MCF 10A (cell line): ENCODE data around the gene ZNF212. TPM values are rescaled to one million over a fixed set of nuclear protein-coding genes. Genes with fewer than 3 reads are reported as not detected.

ENCODE experiments used
- BruUV-seq: library from RNA; stranded (reverse); fragments of 400-500 nt; replicated peaks from 2 replicates; lab custom pipeline; 2021; lab: Mats Ljungman, UMichigan
- CTCF ChIA-PET: fragments of 300-600 bp; sonication (Branson Sonifier 250); formaldehyde crosslinking; extraction: SDS; loops from one replicate; lab custom pipeline; 2021; ENCODE audit warnings: antibody characterized with exemption, inconsistent platforms; lab: Yijun Ruan, JAX
- POLR2A ChIA-PET: fragments of 300-600, 350-650 bp; sonication (Branson Sonifier 250); formaldehyde crosslinking; extraction: SDS; loops from one replicate; lab custom pipeline; 2020; ENCODE audit warnings: antibody characterized with exemption, inconsistent platforms; lab: Yijun Ruan, JAX
- DNase-seq: peaks from one replicate; pipeline ENCODE4 v3.0.0-alpha.2; 2018; ENCODE audit not compliant: unreplicated experiment
- H3K27ac Mint-ChIP-seq: one replicate; pipeline ENCODE4 v1.8.0; 2022; ENCODE audit warnings: mild to moderate bottlenecking, low read depth, mixed read lengths; ENCODE audit not compliant: unreplicated experiment
- H3K27me3 Mint-ChIP-seq: one replicate; pipeline ENCODE4 v1.8.0; 2022; ENCODE audit warnings: mixed read lengths; ENCODE audit not compliant: insufficient read depth, unreplicated experiment
- H3K36me3 Mint-ChIP-seq: one replicate; pipeline ENCODE4 v1.8.0; 2022; ENCODE audit warnings: mild to moderate bottlenecking, moderate library complexity, mixed read lengths; ENCODE audit not compliant: insufficient read depth, unreplicated experiment
- H3K4me1 Mint-ChIP-seq: one replicate; pipeline ENCODE4 v1.8.0; 2022; ENCODE audit warnings: mixed read lengths; ENCODE audit not compliant: insufficient read depth, unreplicated experiment
- H3K4me3 Mint-ChIP-seq: one replicate; pipeline ENCODE4 v1.8.0; 2022; ENCODE audit warnings: mild to moderate bottlenecking, moderate library complexity, mixed read lengths; ENCODE audit not compliant: unreplicated experiment
- H3K9me3 Mint-ChIP-seq: one replicate; pipeline ENCODE4 v1.8.0; 2022; ENCODE audit warnings: mixed read lengths; ENCODE audit not compliant: unreplicated experiment
- CTCF ChIP-seq: fragments of 200-600 bp; IDR thresholded peaks from one replicate; pipeline ENCODE4 v1.8.0; 2022; ENCODE audit warnings: antibody characterized with exemption, mild to moderate bottlenecking; ENCODE audit not compliant: unreplicated experiment
- intact Hi-C: fragments of 100-400 bp; cut with micrococcal nuclease; formaldehyde crosslinking; loops from 2 replicates; pipeline ENCODE4 v1.14.1; 2022
- total RNA-seq: library from RNA; stranded (reverse); gene quantifications from 2 replicates; pipeline ENCODE4 v1.2.3, GENCODE V29; 2022

The ZNF212 gene
- total RNA-seq, 1 experiment from 2014 or later = 10.5 TPM

DNA sequence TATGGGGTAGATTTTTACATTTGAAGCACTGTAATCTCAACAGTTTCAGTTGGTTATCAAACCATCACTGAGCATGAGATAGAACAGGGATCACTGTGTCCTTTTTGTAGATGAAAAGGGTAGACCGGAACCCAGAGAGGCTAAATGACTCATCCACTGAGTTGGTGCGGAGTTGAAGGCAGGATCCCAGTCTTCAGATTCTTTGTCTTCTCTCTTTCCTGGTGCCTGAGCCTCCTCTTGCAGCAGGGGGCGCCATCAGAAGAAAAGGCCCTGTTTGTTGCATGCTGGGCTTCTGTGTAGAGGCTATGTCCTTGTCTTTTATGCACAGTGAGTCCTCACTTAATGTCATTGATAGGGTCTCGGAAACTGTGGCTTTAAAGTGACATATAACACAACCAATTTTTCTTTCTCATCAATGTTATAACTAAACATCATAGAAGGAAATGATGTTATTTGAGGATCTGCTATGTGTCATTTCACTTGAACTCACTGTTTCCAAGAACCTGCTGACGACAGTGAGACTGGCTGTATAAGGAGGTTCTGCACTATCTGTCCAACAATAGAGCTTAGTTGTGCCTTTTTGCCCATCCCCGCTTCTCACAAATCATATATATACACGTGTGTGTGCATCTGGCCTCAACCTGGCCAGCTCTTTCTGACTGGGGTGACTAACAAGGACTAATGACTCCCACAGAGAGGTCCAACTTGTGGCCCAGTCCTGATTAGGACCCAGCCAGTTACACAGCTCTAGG lies 29.8 kb upstream of the ZNF212 start:
- no peak overlapping the region for H3K27ac Mint-ChIP-seq
- H3K36me3 Mint-ChIP-seq = peaks cover 96% of the 10 kb centered on the region
- BruUV-seq = no TSS peak
- H3K27me3 Mint-ChIP-seq = no peaks in the 10 kb centered on the region
- no peaks in the 10 kb centered on the region for H3K9me3 Mint-ChIP-seq
- ChIA-PET POLR2A (interaction anchor here (1.2 kb wide), 1 partner anchor 14 kb away, joined by 4 read pairs; no protein-coding TSS in a partner anchor), CTCF (interaction anchor here (0.6 to 3.9 kb wide), 6 partner anchors 9 to 287 kb away, joined by 3 to 14 read pairs (median 4); partner anchors contain the start of gene ZNF282)
- H3K4me1 Mint-ChIP-seq = no peaks in the 10 kb centered on the region
- TF ChIP-seq CTCF = peak; percentile 34
- peak; percentile 70 for DNase-seq
- no peak overlapping the region for H3K4me3 Mint-ChIP-seq
- intact Hi-C loops = no loop called here

DNA sequence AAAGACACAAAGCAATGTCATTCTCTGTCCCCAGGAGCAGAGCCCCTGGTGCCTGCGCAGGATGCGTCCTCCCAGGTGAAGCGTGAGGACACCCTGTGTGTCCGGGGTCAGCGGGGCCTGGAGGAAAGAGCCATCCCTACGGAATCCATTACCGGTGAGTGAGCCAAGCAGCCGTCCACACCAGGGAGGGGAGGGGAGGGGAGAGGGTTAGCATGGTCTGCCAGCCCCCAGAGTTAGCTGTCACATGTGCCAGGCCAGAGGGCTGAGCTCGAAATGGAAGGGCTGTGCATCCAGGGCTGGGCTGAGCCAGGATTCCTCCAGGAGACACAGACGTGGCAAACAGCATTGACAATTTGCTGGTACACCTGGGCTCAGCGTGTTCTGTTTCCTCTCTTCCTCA lies 28.9 kb upstream of the ZNF212 start:
- Mint-ChIP-seq H3K9me3 (no peaks in the 10 kb centered on the region), H3K36me3 (peaks cover 98% of the 10 kb centered on the region), H3K4me3 (no peak overlapping the region), H3K27ac (no peak overlapping the region), H3K27me3 (no peaks in the 10 kb centered on the region), H3K4me1 (no peaks in the 10 kb centered on the region)
- POLR2A ChIA-PET = interaction anchor here (1.2 kb wide), 1 partner anchor 15 kb away, joined by 4 read pairs; no protein-coding TSS in a partner anchor
- no peak for TF ChIP-seq CTCF
- CTCF ChIA-PET = interaction anchor here (0.7 to 3.9 kb wide), 5 partner anchors 8 to 286 kb away, joined by 3 to 14 read pairs (median 4); partner anchors contain the start of gene ZNF282
- DNase-seq = no peak
- no TSS peak for BruUV-seq
- intact Hi-C loops = no loop called here

GRCh38 chr7:149214020-149214720 lies 25.3 kb upstream of the ZNF212 start:
- no peak for TF ChIP-seq CTCF
- CTCF ChIA-PET = interaction anchor here (0.6 to 2.2 kb wide), 6 partner anchors 9 to 540 kb away, joined by 3 to 8 read pairs (median 4); partner anchors contain the start of gene ZNF282
- H3K4me1 Mint-ChIP-seq = peaks cover 13% of the 10 kb centered on the region
- POLR2A ChIA-PET = interaction anchor here (1.6 kb wide), 1 partner anchor 18 kb away, joined by 4 read pairs; the partner anchor contains the start of gene ZNF282
- no peak for DNase-seq
- no peak overlapping the region for H3K4me3 Mint-ChIP-seq
- no peaks in the 10 kb centered on the region for H3K27me3 Mint-ChIP-seq
- H3K9me3 Mint-ChIP-seq = no peaks in the 10 kb centered on the region
- BruUV-seq = no TSS peak
- H3K27ac Mint-ChIP-seq = no peak overlapping the region
- H3K36me3 Mint-ChIP-seq = peaks cover 96% of the 10 kb centered on the region
- intact Hi-C loops = no loop called here

GRCh38 chr7:149216402-149216801 lies 23.0 kb upstream of the ZNF212 start:
- Mint-ChIP-seq H3K27ac (no peak overlapping the region), H3K4me3 (no peak overlapping the region), H3K9me3 (no peaks in the 10 kb centered on the region), H3K4me1 (peaks cover 18% of the 10 kb centered on the region), H3K27me3 (no peaks in the 10 kb centered on the region), H3K36me3 (peaks cover 85% of the 10 kb centered on the region)
- no peak for TF ChIP-seq CTCF
- intact Hi-C loops = no loop called here
- BruUV-seq = no TSS peak
- ChIA-PET POLR2A (no interaction called here), CTCF (no interaction called here)
- no peak for DNase-seq
